Gastrocnemius medialis (tissue), 4 donors: ENCODE data around the gene CEMP1. TPM values are rescaled to one million over a fixed set of nuclear protein-coding genes. Genes with fewer than 3 reads are reported as not detected.

Experiments used
- ATAC-seq, 2 donors: fragments of 150-250 bp; one replicate each; pipeline ENCODE4 v1.9.1; 2016
- DNase-seq, 2 donors: peaks; one replicate each; pipeline ENCODE4 v3.0.0-alpha.2; 2019
- H3K27ac ChIP-seq, 4 donors: fragments of 200-600 bp; sonication (generic); 1 replicate in 1 of 4; 2 replicates in 3 of 4; pipeline ENCODE4 v1.5.1; 2016 to 2018; ENCODE audit warnings: mild to moderate bottlenecking in 2 of 4, moderate library complexity in 1 of 4
- H3K27me3 ChIP-seq, 3 donors: fragments of 200-600 bp; sonication (generic) in 2 of 3; 1 replicate in 1 of 3; 2 replicates in 2 of 3; pipeline versions ENCODE4 v1.5.1 to v1.6.0; 2016 to 2019; ENCODE audit warnings: mild to moderate bottlenecking in 1 of 3, moderate library complexity in 1 of 3
- H3K36me3 ChIP-seq, 2 donors: fragments of 200-600 bp; sonication (generic) in 1 of 2; one replicate each; pipeline ENCODE4 v1.5.1; 2017 to 2018
- H3K4me1 ChIP-seq, 2 donors: fragments of 200-600 bp; sonication (generic) in 1 of 2; one replicate each; pipeline ENCODE4 v1.5.1; 2016 to 2017; ENCODE audit warnings: mild to moderate bottlenecking in 2 of 2
- H3K4me3 ChIP-seq, 4 donors: fragments of 200-600 bp; sonication (generic) in 3 of 4; 1 replicate in 1 of 4; 2 replicates in 3 of 4; pipeline ENCODE4 v1.5.1; 2016 to 2019; ENCODE audit warnings: mild to moderate bottlenecking in 2 of 4
- H3K9me3 ChIP-seq, 3 donors: fragments of 200-600 bp; sonication (generic) in 2 of 3; 1 replicate in 1 of 3; 2 replicates in 2 of 3; pipeline ENCODE4 v1.5.1; 2016 to 2019
- POLR2A ChIP-seq, 2 donors: fragments of 450-650 bp; IDR thresholded peaks; one replicate each; pipeline ENCODE4 v1.6.1; 2017; ENCODE audit warnings: antibody characterized with exemption in 2 of 2, mild to moderate bottlenecking in 2 of 2, moderate library complexity in 2 of 2
- in situ Hi-C, 4 donors: fragments of 200-750 bp; cut with MboI; loops; one replicate each; pipeline versions ENCODE4 v1.15.0 to v1.8.0; 2017; ENCODE audit warnings: low sequenced_read_pairs in 4 of 4
- intact Hi-C: fragments of 100-400 bp; cut with DNase I; formaldehyde crosslinking; loops from one replicate; pipeline ENCODE4 v1.15.1; 2023; ENCODE audit warnings: low total_unique reads
- total RNA-seq, 4 donors: library from RNA; depleted of rRNA; stranded (reverse); fragments of >200 nt; gene quantifications; one replicate each; pipeline versions ENCODE4 v1.1.0 to v1.2.3, GENCODE V29; 2016
- TF ChIP-seq, protein P1 (sequence below), 5 experiments: fragments of 450-650 bp in 3 of 5; fragments of 200-600 bp in 2 of 5; sonication (generic) in 2 of 5; IDR thresholded peaks in 4 of 5; conservative IDR thresholded peaks in 1 of 5; 1 replicate in 4 of 5; 2 replicates in 1 of 5; pipeline ENCODE4 v1.5.1; 2016 to 2019; ENCODE audit warnings: antibody characterized with exemption in 5 of 5, mild to moderate bottlenecking in 3 of 5, moderate library complexity in 3 of 5

The CEMP1 gene
- total RNA-seq, 4 donors from 2014 or later = not detected

- TF ChIP-seq, protein P1, sequence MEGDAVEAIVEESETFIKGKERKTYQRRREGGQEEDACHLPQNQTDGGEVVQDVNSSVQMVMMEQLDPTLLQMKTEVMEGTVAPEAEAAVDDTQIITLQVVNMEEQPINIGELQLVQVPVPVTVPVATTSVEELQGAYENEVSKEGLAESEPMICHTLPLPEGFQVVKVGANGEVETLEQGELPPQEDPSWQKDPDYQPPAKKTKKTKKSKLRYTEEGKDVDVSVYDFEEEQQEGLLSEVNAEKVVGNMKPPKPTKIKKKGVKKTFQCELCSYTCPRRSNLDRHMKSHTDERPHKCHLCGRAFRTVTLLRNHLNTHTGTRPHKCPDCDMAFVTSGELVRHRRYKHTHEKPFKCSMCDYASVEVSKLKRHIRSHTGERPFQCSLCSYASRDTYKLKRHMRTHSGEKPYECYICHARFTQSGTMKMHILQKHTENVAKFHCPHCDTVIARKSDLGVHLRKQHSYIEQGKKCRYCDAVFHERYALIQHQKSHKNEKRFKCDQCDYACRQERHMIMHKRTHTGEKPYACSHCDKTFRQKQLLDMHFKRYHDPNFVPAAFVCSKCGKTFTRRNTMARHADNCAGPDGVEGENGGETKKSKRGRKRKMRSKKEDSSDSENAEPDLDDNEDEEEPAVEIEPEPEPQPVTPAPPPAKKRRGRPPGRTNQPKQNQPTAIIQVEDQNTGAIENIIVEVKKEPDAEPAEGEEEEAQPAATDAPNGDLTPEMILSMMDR (IDR thresholded peaks at IDR 0.05 in 4 of 5, conservative IDR thresholded peaks at IDR 0.05 in 1 of 5) = no peak
- TF ChIP-seq POLR2A (IDR thresholded peaks at IDR 0.05) = no peak
- Histone ChIP-seq H3K36me3 (no peaks in the 10 kb centered on the region), H3K27me3 (no peaks in the 10 kb centered on the region), H3K4me3 (no peak overlapping the region), H3K4me1 (peaks cover 29 to 33% of the 10 kb centered on the region in 2 donors), H3K27ac (peak overlapping the region in 2 of 4 donors; percentile 99 to 100), H3K9me3 (no peaks in the 10 kb centered on the region)
- in situ Hi-C loops = no loop called here
- no peak for DNase-seq
- intact Hi-C loops = loop anchor here (10.0 kb wide), 1 partner anchor 247 kb away; the partner anchor contains the start of gene RNPS1
- ATAC-seq = no peak
Measured at GRCh38 chr16:2511996-2512734, 19.0 kb downstream of the CEMP1 start.

- Histone ChIP-seq H3K27me3 (no peaks in the 10 kb centered on the region), H3K36me3 (no peaks in the 10 kb centered on the region), H3K4me1 (peaks cover 20 to 24% of the 10 kb centered on the region in 2 donors), H3K9me3 (no peaks in the 10 kb centered on the region), H3K27ac (no peak overlapping the region), H3K4me3 (no peak overlapping the region)
- intact Hi-C loops = loop anchor here (10.0 kb wide), 1 partner anchor 246 kb away; the partner anchor contains the start of gene RNPS1
- in situ Hi-C loops = no loop called here
- DNase-seq (no peak), ATAC-seq (no peak)
- TF ChIP-seq, protein P1 (IDR thresholded peaks at IDR 0.05 in 4 of 5, conservative IDR thresholded peaks at IDR 0.05 in 1 of 5) = no peak
- no peak for TF ChIP-seq POLR2A (IDR thresholded peaks at IDR 0.05)
Measured at GRCh38 chr16:2511128-2511800, 19.9 kb downstream of the CEMP1 start.

DNA sequence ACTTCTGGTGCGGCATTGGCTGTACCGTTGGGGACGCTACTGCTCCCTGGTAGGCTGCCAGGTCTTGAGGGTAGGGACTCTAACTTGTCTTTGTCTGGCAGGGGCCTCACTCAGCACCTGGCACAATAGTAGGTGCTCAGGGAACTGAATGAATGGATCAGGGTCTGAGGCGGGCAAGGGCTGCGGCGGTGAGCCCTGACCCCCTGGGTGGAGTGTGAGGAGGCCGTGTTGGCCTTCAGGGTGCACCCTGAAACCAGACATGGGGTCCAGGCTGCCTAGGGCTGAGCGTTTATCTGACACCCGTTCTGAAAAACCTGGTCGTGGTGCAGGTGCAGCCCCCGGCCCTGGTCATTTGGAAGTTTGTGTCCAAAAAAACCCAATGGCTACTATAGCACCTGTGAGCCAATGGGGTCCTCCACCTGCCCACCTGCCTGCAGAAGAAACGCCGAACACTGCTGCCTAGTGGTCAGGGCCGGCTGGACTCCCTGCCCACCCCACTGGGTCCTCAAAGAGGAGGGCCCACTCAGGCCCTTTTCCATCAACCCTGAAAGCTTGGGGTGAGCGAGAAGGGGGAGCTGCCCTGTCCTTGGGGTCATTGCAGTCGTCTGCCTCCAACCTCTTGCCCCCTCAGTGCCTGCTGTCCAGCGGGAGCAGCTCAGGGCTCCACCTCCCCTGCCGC lies 22.3 kb downstream of the CEMP1 start:
- Histone ChIP-seq H3K9me3 (no peaks in the 10 kb centered on the region), H3K27ac (no peak overlapping the region), H3K36me3 (no peaks in the 10 kb centered on the region), H3K27me3 (no peaks in the 10 kb centered on the region), H3K4me3 (no peak overlapping the region), H3K4me1 (peaks cover 6 to 7% of the 10 kb centered on the region in 2 donors)
- no peak for DNase-seq
- no peak for TF ChIP-seq POLR2A (IDR thresholded peaks at IDR 0.05)
- TF ChIP-seq, protein P1 (IDR thresholded peaks at IDR 0.05 in 4 of 5, conservative IDR thresholded peaks at IDR 0.05 in 1 of 5) = no peak
- in situ Hi-C loops = loop anchor here in 1 of 4 donors (10.0 kb wide), 1 partner anchor 174 kb away; no protein-coding TSS in a partner anchor
- no peak for ATAC-seq
- intact Hi-C loops = no loop called here

- TF ChIP-seq, protein P1 (IDR thresholded peaks at IDR 0.05 in 4 of 5, conservative IDR thresholded peaks at IDR 0.05 in 1 of 5) = no peak
- no peak for TF ChIP-seq POLR2A (IDR thresholded peaks at IDR 0.05)
- in situ Hi-C loops (loop anchor here in 1 of 4 donors (10.0 kb wide), 1 partner anchor 173 kb away; no protein-coding TSS in a partner anchor), intact Hi-C loops (no loop called here)
- Histone ChIP-seq H3K36me3 (no peaks in the 10 kb centered on the region), H3K27ac (peak overlapping the region in 2 of 4 donors; percentile 9 to 35), H3K27me3 (no peaks in the 10 kb centered on the region), H3K9me3 (no peaks in the 10 kb centered on the region), H3K4me3 (no peak overlapping the region), H3K4me1 (peaks cover 0 to under 1% of the 10 kb centered on the region in 2 donors)
- DNase-seq (peak in 1 of 2 donors; percentile 46), ATAC-seq (no peak)
Measured at GRCh38 chr16:2507665-2508064, 23.5 kb downstream of the CEMP1 start.
